H1 (cell line): Measurements from ENCODE around the gene ZNF277. TPM values are rescaled to one million over a fixed set of nuclear protein-coding genes. Genes with fewer than 3 reads are reported as not detected.

Experiments used
- polyA plus RNA-seq, 7 experiments: library from polyadenylated mRNA; depleted of rRNA in 3 of 7; stranded (reverse) in 5 of 7; unstranded in 2 of 7; fragments of >200 nt in 5 of 7; fragments of 200-250 nt in 2 of 7; gene quantifications; 1 replicate in 5 of 7; 2 replicates in 1 of 7; 4 replicates in 1 of 7; pipeline versions ENCODE4 v1.2.1 to v1.2.3, GENCODE V29; 2011 to 2013; ENCODE audit warnings: missing spikeins in 2 of 7, mixed read lengths in 2 of 7
- total RNA-seq: library from RNA; stranded (reverse); fragmentation: NEBNext Ultra II Directional; extraction: Animal tissue kit (Norgen Biotek cat#: 25700); gene quantifications from 2 replicates; pipeline ENCODE4 v1.2.1, GENCODE V29; 2021
- TF ChIP-seq, protein P1 (sequence below): fragments of 300-600 bp; sonication (generic); IDR thresholded peaks from 2 replicates; pipeline ENCODE4 v1.7.1; 2012; ENCODE audit warnings: low read length, moderate library complexity, mild to moderate bottlenecking, inconsistent platforms; ENCODE audit not compliant: insufficient replicate concordance

The ZNF277 gene
- total and polyA plus RNA-seq, 2 of the 8 experiments (the other 6 are each of a cell fraction or from before 2014, with no cell fraction given) = 5.1 to 21.7 TPM

DNA sequence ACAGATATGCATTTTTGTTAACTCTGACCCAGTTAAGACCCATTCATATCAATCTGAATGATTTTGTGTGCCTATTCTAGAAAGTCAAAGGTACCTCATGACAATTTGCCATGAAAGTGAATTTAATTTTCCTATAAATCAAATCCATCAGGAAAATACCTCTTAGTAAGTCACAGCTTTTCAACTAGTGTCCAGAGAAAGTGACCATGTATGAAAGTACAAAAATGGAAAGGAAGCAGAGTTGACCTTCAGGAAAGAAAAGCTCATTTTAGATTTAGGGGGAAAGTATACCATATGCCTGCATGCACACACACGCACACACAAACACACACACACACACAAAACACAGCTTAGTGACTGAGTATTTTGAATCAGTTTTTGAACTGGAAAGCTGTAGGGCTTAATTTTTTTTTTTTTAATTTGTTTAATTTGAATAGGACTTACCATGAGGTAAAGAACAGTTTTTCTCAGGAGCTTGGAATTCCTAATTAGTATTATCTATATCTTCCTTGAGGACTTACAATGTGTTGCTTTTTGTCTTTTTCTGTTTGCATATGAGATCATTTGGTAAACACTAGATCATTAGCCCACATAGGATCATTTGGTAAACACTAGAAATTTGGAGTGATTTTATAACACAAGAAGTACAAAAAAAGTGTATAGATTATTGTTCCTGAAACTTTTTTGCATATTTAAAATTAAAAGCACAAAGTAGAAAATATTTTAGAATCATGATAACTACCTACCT, 61.6 kb downstream of the ZNF277 start (continued):
- TF ChIP-seq, protein P1, sequence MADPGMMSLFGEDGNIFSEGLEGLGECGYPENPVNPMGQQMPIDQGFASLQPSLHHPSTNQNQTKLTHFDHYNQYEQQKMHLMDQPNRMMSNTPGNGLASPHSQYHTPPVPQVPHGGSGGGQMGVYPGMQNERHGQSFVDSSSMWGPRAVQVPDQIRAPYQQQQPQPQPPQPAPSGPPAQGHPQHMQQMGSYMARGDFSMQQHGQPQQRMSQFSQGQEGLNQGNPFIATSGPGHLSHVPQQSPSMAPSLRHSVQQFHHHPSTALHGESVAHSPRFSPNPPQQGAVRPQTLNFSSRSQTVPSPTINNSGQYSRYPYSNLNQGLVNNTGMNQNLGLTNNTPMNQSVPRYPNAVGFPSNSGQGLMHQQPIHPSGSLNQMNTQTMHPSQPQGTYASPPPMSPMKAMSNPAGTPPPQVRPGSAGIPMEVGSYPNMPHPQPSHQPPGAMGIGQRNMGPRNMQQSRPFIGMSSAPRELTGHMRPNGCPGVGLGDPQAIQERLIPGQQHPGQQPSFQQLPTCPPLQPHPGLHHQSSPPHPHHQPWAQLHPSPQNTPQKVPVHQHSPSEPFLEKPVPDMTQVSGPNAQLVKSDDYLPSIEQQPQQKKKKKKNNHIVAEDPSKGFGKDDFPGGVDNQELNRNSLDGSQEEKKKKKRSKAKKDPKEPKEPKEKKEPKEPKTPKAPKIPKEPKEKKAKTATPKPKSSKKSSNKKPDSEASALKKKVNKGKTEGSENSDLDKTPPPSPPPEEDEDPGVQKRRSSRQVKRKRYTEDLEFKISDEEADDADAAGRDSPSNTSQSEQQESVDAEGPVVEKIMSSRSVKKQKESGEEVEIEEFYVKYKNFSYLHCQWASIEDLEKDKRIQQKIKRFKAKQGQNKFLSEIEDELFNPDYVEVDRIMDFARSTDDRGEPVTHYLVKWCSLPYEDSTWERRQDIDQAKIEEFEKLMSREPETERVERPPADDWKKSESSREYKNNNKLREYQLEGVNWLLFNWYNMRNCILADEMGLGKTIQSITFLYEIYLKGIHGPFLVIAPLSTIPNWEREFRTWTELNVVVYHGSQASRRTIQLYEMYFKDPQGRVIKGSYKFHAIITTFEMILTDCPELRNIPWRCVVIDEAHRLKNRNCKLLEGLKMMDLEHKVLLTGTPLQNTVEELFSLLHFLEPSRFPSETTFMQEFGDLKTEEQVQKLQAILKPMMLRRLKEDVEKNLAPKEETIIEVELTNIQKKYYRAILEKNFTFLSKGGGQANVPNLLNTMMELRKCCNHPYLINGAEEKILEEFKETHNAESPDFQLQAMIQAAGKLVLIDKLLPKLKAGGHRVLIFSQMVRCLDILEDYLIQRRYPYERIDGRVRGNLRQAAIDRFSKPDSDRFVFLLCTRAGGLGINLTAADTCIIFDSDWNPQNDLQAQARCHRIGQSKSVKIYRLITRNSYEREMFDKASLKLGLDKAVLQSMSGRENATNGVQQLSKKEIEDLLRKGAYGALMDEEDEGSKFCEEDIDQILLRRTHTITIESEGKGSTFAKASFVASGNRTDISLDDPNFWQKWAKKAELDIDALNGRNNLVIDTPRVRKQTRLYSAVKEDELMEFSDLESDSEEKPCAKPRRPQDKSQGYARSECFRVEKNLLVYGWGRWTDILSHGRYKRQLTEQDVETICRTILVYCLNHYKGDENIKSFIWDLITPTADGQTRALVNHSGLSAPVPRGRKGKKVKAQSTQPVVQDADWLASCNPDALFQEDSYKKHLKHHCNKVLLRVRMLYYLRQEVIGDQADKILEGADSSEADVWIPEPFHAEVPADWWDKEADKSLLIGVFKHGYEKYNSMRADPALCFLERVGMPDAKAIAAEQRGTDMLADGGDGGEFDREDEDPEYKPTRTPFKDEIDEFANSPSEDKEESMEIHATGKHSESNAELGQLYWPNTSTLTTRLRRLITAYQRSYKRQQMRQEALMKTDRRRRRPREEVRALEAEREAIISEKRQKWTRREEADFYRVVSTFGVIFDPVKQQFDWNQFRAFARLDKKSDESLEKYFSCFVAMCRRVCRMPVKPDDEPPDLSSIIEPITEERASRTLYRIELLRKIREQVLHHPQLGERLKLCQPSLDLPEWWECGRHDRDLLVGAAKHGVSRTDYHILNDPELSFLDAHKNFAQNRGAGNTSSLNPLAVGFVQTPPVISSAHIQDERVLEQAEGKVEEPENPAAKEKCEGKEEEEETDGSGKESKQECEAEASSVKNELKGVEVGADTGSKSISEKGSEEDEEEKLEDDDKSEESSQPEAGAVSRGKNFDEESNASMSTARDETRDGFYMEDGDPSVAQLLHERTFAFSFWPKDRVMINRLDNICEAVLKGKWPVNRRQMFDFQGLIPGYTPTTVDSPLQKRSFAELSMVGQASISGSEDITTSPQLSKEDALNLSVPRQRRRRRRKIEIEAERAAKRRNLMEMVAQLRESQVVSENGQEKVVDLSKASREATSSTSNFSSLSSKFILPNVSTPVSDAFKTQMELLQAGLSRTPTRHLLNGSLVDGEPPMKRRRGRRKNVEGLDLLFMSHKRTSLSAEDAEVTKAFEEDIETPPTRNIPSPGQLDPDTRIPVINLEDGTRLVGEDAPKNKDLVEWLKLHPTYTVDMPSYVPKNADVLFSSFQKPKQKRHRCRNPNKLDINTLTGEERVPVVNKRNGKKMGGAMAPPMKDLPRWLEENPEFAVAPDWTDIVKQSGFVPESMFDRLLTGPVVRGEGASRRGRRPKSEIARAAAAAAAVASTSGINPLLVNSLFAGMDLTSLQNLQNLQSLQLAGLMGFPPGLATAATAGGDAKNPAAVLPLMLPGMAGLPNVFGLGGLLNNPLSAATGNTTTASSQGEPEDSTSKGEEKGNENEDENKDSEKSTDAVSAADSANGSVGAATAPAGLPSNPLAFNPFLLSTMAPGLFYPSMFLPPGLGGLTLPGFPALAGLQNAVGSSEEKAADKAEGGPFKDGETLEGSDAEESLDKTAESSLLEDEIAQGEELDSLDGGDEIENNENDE = no peak
